MG63 (cell line): Measurements from ENCODE around the gene GTPBP3. TPM values are rescaled to one million over a fixed set of nuclear protein-coding genes. Genes with fewer than 3 reads are reported as not detected.
A peak's percentile ranks its signal among the peaks of the same experiment; 100 is the strongest.

Source experiments
- DNase-seq: peaks from one replicate; pipeline ENCODE4 v3.0.0-alpha.2; 2020
- H3K27me3 ChIP-seq: fragments of 250-450 bp; sonication (Bioruptor Pico); 2 replicates; pipeline ENCODE4 v1.5.1; 2020; ENCODE audit warnings: mild to moderate bottlenecking, moderate library complexity
- H3K36me3 ChIP-seq: fragments of 250-450 bp; sonication (Bioruptor Pico); 2 replicates; pipeline ENCODE4 v1.5.1; 2020; ENCODE audit warnings: mild to moderate bottlenecking, moderate library complexity
- H3K4me3 ChIP-seq: fragments of 250-450 bp; sonication (Bioruptor Pico); 2 replicates; pipeline ENCODE4 v1.5.1; 2020; ENCODE audit warnings: mild to moderate bottlenecking, moderate library complexity
- H3K9me3 ChIP-seq: fragments of 250-450 bp; sonication (Bioruptor Pico); 2 replicates; pipeline ENCODE4 v1.5.1; 2020; ENCODE audit warnings: mild to moderate bottlenecking, moderate library complexity
- total RNA-seq: library from RNA; depleted of rRNA; stranded (reverse); fragments of >200 nt; shearing (Covaris generic); gene quantifications from 2 replicates; pipeline ENCODE4 v1.2.3, GENCODE V29; 2014; ENCODE audit warnings: low replicate concordance; rRNA removed

GTPBP3 gene
- total RNA-seq, 1 experiment from 2014 or later = 25.7 TPM

DNA sequence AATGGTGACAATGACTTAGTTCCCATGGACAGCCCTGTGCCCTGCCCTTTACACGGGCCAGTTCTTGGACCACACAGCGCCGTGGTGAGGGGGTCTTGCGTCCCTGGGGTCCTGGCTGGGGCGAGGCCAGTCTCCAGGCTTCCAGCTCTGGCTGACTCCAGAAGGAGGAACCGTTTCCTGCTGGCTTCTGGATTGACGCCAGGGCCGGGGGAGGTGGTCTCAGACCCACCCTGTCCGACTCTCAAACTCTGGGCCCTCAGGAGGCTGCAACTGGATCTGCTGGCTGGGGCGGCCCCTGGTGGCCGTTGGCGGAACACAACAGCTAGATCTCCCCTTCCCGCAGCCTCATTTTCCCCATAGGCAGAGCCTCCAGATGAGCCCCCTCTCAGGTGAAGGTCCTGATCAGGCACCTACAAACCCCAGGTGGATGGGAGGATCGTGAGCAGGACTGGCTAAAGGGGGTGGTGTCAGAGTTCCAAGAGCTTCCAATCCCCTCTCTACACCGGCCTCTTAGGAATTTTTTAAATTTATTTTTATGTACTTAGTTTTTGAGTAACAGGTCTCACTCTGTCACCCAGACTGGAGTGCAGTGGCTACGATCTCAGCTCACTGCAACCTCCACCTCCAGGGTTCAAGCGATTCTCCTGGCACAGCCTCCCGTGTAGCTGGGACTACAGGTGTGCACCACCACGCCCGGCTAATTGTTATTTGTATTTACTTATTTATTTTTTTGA is 48.7 kb downstream of the GTPBP3 start:
- H3K9me3 ChIP-seq = peaks cover 15% of the 10 kb centered on the region
- H3K4me3 ChIP-seq = no peak overlapping the region
- no peaks in the 10 kb centered on the region for H3K36me3 ChIP-seq
- H3K27me3 ChIP-seq = peaks cover 20% of the 10 kb centered on the region
- DNase-seq = peak; percentile 60

- Histone ChIP-seq H3K9me3 (peaks cover 15% of the 10 kb centered on the region), H3K4me3 (no peak overlapping the region)
- DNase-seq = no peak
Measured at GRCh38 chr19:17389288-17389687, 51.9 kb downstream of the GTPBP3 start.

DNA sequence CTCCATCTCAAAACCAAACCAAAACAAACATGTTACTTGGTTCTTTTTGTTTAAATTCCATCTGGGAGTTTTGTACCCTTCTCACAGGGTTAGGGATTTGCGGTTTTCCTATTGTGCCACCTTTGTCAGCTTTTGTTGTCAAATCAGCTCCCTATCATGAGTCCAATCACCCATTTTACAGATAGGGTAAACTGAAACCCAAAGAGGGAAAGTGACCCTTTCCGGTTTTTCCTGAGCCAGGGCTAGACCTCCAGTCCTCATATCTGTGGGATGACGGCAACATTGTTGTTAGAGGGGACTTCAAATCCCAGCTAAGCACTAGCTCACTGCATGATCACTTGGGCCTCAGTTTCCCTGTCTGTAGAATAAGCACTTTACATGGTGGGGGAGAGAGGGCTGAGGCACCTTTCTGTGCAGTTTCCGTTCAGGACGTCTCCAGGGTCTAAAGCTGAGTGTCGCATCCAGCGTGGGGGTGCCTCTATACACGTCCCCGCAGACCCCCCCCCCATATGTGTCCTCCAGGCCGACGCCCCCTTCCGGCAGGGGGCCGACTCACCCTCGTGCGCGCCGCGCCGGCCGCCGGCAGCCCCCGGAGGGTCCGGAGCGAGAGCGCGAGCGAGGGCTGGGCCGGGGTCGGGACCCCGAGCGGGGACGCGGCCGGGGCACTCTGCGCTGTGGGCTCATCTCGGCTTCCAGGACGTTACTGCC is 52.8 kb downstream of the GTPBP3 start:
- no peak for DNase-seq
- Histone ChIP-seq H3K9me3 (peaks cover 15% of the 10 kb centered on the region), H3K36me3 (no peaks in the 10 kb centered on the region)

More at GRCh38 chr19:17389288-17389687, 51.9 kb downstream of the GTPBP3 start:
- Histone ChIP-seq H3K27me3 (peaks cover 20% of the 10 kb centered on the region), H3K36me3 (no peaks in the 10 kb centered on the region)

GRCh38 chr19:17390665-17391370 is 53.5 kb downstream of the GTPBP3 start:
- H3K36me3 ChIP-seq = peaks cover 4% of the 10 kb centered on the region; the same call in 1 of the 2 replicates
- H3K9me3 ChIP-seq = peaks cover 15% of the 10 kb centered on the region
- peak; percentile 96 for DNase-seq
- peaks cover 20% of the 10 kb centered on the region for H3K27me3 ChIP-seq
- H3K4me3 ChIP-seq = peak overlapping the region; percentile 43

More for the DNA sequence above, 52.8 kb downstream of the GTPBP3 start:
- Histone ChIP-seq H3K4me3 (peak overlapping the region; percentile 43), H3K27me3 (peaks cover 20% of the 10 kb centered on the region)

DNA sequence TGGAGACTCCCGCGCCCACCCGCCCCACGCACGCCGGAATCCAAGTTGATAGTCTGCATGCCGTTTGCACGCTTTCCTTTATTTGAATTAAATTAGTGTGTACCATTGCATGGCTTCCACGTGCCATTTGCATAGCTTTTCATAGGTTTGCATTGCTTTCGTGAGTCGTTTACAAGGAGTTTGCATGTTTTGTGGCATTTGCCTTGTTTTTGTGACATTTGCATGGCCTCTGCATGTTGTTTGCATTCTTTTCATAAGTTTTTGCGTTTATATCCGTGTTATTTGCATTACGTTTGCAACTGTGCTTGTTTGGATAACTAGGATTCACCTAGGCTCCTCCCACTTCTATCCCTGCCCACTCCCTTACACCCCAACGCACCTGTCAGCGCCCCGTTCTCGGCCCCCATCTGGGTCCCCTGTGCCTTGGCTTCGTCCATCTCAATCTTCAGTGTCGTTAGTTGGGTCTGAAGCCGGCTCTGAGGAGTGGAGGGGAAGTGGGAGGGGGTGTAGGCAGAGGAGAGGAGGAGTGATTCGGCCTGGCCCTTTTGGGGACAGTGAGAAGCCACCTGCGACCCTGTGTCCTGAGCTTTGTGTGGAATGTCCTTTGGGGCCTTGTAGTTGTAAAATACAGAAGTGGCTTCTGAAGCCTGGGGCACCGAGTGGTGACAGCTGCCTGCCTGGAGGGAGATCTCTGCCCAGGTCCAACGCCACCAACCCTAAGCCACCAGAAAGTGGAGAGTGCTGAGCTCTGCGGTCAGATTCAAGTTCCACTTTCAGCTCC is 54.2 kb downstream of the GTPBP3 start:
- Histone ChIP-seq H3K36me3 (peaks cover 4% of the 10 kb centered on the region; the same call in 1 of the 2 replicates), H3K9me3 (peaks cover 15% of the 10 kb centered on the region), H3K27me3 (peaks cover 20% of the 10 kb centered on the region), H3K4me3 (peak overlapping the region; percentile 30)
- no peak for DNase-seq

Other genes with a start within 250 kb of the GTPBP3 start
- 63.4 and 77.0 TPM in 2 replicates for gene USE1, start 122.2 kb upstream of the GTPBP3 start, total RNA-seq
- gene OCEL1, start 111.3 kb upstream of the GTPBP3 start, total RNA-seq = 2.8 and 7.8 TPM in 2 replicates
- 87.8 and 95.5 TPM in 2 replicates for gene NR2F6, start 91.6 kb upstream of the GTPBP3 start, total RNA-seq
- gene USHBP1, start 72.8 kb upstream of the GTPBP3 start, total RNA-seq = not detected in 2 replicates
- gene BABAM1, start 70.1 kb upstream of the GTPBP3 start, total RNA-seq = 112 and 258 TPM in 2 replicates
- 0.10 and 0.46 TPM in 2 replicates for gene ANKLE1, start 55.7 kb upstream of the GTPBP3 start, total RNA-seq
- 1.3 TPM in 1 of 2 replicates, not detected in the other for gene ABHD8, start 34.1 kb upstream of the GTPBP3 start, total RNA-seq
- gene MRPL34, start 31.7 kb upstream of the GTPBP3 start, total RNA-seq = 17.2 and 26.2 TPM in 2 replicates
- 9.1 and 11.6 TPM in 2 replicates for gene DDA1, start 28.0 kb upstream of the GTPBP3 start, total RNA-seq
- 1.4 and 3.6 TPM in 2 replicates for gene ANO8, start 2.7 kb upstream of the GTPBP3 start, total RNA-seq
- not detected in 2 replicates for gene PLVAP, start 39.8 kb downstream of the GTPBP3 start, total RNA-seq
- not detected in 2 replicates for gene CCDC194, start 56.6 kb downstream of the GTPBP3 start, total RNA-seq
- gene BST2, start 68.1 kb downstream of the GTPBP3 start, total RNA-seq = 128 and 138 TPM in 2 replicates
- 28.8 and 78.4 TPM in 2 replicates for gene MVB12A, start 82.5 kb downstream of the GTPBP3 start, total RNA-seq
- gene TMEM221, start 111.1 kb downstream of the GTPBP3 start, total RNA-seq = not detected in 2 replicates
- not detected in 2 replicates for gene NXNL1, start 123.4 kb downstream of the GTPBP3 start, total RNA-seq
- 6.3 and 6.5 TPM in 2 replicates for gene SLC27A1, start 133.0 kb downstream of the GTPBP3 start, total RNA-seq
- gene PGLS, start 174.1 kb downstream of the GTPBP3 start, total RNA-seq = 87.7 and 149 TPM in 2 replicates
- gene COLGALT1, start 218.1 kb downstream of the GTPBP3 start, total RNA-seq = 146 and 155 TPM in 2 replicates